Measurements from ENCODE around the gene NPC1L1.
"Not testable (repeated sequence)": the region's sequence is repeated elsewhere in the genome, so short reads cannot be mapped to it uniquely, and the experiment has no call there.

Gene NPC1L1

GRCh38 chr7:44566680-44567079 is 25.6 kb upstream of the NPC1L1 start:
- H3K27me3 ChIP-seq (replicated peaks): no peaks in the 10 kb centered on the region
- in situ Hi-C loops (cut with HindIII; ENCODE audit: low pct_ligation_motif_present, low sequenced_read_pairs): no loop called here
- no peak overlapping the region for H3K4me3 ChIP-seq (ENCODE audit: low read depth, low read length)
- no peak for DNase-seq
- no peak overlapping the region for H3K27ac ChIP-seq
- peaks cover 73% of the 10 kb centered on the region for H3K36me3 ChIP-seq (replicated peaks)
- no peak for TF ChIP-seq CTCF (IDR thresholded peaks at IDR 0.05; ENCODE audit: low read depth, low read length, missing control alignments)

GRCh38 chr7:44565795-44566559 is 24.8 kb upstream of the NPC1L1 start:
- H3K27ac ChIP-seq: no peak overlapping the region
- H3K27me3 ChIP-seq (replicated peaks): no peaks in the 10 kb centered on the region
- H3K4me3 ChIP-seq (ENCODE audit: low read depth, low read length): no peak overlapping the region
- H3K36me3 ChIP-seq (replicated peaks): peaks cover 66% of the 10 kb centered on the region
- TF ChIP-seq CTCF (IDR thresholded peaks at IDR 0.05; ENCODE audit: low read depth, low read length, missing control alignments): no peak
- in situ Hi-C loops (cut with HindIII; ENCODE audit: low pct_ligation_motif_present, low sequenced_read_pairs): no loop called here
- no peak for DNase-seq

- no peaks in the 10 kb centered on the region for H3K27me3 ChIP-seq (replicated peaks)
- in situ Hi-C loops (cut with HindIII; ENCODE audit: low pct_ligation_motif_present, low sequenced_read_pairs): no loop called here
- H3K36me3 ChIP-seq (replicated peaks): peaks cover 58% of the 10 kb centered on the region
- H3K4me3 ChIP-seq (ENCODE audit: low read depth, low read length): no peak overlapping the region
- DNase-seq: peak; percentile 43
- H3K27ac ChIP-seq: no peak overlapping the region
- TF ChIP-seq CTCF (IDR thresholded peaks at IDR 0.05; ENCODE audit: low read depth, low read length, missing control alignments): peak; percentile 99
These were observed 24.1 kb upstream of the NPC1L1 start for GRCh38 chr7:44565097-44565794.

GRCh38 chr7:44564606-44565005 is 23.5 kb upstream of the NPC1L1 start:
- DNase-seq: no peak
- Histone ChIP-seq H3K4me3 (ENCODE audit: low read depth, low read length) (no peak overlapping the region), H3K27me3 (replicated peaks) (no peaks in the 10 kb centered on the region), H3K27ac (no peak overlapping the region), H3K36me3 (replicated peaks) (peaks cover 52% of the 10 kb centered on the region)
- in situ Hi-C loops (cut with HindIII; ENCODE audit: low pct_ligation_motif_present, low sequenced_read_pairs): no loop called here
- no peak for TF ChIP-seq CTCF (IDR thresholded peaks at IDR 0.05; ENCODE audit: low read depth, low read length, missing control alignments)

- no peak for DNase-seq
- no peak overlapping the region for H3K4me3 ChIP-seq (ENCODE audit: low read depth, low read length)
- H3K27me3 ChIP-seq (replicated peaks): no peaks in the 10 kb centered on the region
- H3K27ac ChIP-seq: no peak overlapping the region
- in situ Hi-C loops (cut with HindIII; ENCODE audit: low pct_ligation_motif_present, low sequenced_read_pairs): no loop called here
- H3K36me3 ChIP-seq (replicated peaks): peaks cover 38% of the 10 kb centered on the region
- no peak for TF ChIP-seq CTCF (IDR thresholded peaks at IDR 0.05; ENCODE audit: low read depth, low read length, missing control alignments)
These were observed 22.1 kb upstream of the NPC1L1 start for GRCh38 chr7:44563171-44563679.

GRCh38 chr7:44562622-44562962 is 21.5 kb upstream of the NPC1L1 start:
- H3K4me3 ChIP-seq (ENCODE audit: low read depth, low read length); DNase-seq; H3K27me3 ChIP-seq (replicated peaks); in situ Hi-C loops (cut with HindIII; ENCODE audit: low pct_ligation_motif_present, low sequenced_read_pairs); H3K27ac ChIP-seq: not testable (repeated sequence)
- peaks cover 32% of the 10 kb centered on the region for H3K36me3 ChIP-seq (replicated peaks)

Data from brain microvascular endothelial cell (primary cell).